Activated naive CD4-positive, alpha-beta T cell treated with Interleukin-2 at 50 U/mL for 16 hours (primary cell): Measurements from ENCODE around the gene SUPT3H.
"Not testable (repeated sequence)": the region's sequence is repeated elsewhere in the genome, so short reads cannot be mapped to it uniquely, and the experiment has no call there.

Experiments used
- DNase-seq: peaks from one replicate; pipeline ENCODE4 v3.0.0-alpha.2; 2020

SUPT3H gene

DNA sequence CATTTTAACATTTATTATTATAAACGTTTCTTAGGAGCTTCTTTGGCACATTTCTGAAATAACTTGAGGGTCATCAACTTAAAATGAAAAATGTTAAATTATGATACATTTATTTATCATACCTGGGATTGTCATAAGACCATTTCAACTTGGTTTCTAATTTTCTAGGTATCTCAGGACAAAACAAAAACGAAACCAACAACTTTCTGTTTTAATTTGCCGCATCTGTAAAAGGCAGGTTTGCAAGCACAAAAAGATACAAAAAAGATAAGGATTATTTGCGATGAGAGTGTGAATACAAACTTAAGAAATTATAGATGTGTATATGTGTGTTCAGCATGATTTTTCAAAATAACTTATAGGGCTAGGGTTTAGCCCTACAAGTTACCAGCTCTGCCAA is 444.6 kb downstream of the SUPT3H start:
- no peak for DNase-seq

DNA sequence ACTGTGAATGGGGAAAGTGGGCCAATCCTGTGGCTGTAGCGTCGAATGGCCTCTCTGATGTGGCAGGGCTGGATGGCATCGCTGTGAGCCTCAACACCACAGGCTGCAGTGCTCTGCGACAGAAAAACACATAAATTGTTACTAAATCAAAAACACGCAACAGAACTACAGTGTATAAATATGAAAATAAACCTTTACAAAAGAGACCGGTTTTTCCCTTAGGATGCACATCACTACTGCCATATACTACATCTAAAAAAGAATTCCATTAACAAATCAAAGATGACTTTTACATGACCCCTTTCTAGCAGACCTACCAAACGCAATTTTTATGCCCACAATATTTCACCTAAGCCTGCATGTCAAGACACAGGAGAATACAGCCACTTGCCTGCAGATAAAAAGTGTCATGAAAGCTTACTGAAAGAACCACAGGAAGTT is 445.1 kb downstream of the SUPT3H start:
- DNase-seq: peak; percentile 32

DNA sequence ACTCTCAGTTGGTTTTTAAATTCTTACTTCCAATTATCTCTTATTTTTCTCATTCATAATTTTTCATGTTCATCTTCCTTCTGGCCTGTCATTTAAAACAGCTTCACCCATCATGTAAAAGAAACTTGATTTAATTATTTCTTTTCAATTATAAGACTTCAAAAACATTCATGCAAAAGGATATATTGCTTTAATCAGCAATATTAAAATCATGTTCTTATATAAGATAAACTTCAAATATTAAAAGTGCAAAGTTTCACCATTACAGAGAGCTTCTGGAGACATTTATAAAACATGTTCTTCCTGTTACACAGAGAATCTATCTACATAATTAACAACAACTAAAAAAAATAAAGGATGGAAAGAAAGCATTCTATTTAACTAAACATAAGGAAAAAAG is 446.3 kb downstream of the SUPT3H start:
- DNase-seq: no peak

DNA sequence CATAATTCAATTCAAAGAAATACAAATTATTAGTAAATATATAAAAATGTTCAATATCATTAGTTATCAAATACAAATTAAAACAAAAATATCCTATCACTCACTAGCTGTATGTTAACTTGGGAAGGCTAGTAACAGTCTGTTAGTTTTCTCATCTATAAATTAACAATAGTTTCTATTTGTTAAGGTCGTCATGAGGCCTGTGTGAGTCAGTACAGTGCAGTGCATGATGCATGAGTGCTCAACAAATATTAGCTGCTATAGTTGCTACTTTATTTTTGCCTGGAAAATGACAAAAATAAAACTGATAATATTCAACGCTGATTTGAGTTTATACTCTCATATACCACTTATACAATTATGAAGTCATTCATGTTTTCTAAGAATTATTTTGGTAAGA is 451.2 kb downstream of the SUPT3H start:
- DNase-seq: no peak

DNA sequence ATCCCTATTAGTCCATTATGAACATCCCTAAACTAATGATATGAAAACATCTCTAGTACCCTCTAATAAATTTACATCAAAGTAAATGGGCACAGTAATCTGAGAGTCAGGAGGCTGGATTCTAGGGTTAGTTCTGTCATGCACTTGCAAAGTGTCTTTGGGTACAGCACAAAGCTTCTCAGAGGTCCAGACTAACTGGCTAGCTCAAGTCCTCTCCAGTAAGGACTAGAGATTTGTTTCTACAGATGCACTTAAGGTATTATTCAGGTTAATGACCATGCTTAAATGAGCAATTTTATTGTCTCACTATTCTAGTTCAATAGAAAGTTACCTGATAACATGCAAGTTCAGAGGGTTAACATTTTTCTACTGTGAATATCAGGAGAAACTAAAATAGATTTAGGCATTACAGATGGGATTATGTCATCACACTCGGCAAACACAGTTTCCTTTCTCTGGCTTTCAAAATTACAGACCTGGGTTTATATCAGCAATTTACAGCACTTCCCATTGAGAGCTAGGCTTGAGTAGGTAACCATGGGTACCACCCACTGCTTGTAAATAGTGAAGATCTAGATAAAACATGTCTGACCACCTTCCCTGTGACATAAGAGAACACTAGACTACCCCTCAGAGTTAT is 452.5 kb downstream of the SUPT3H start:
- DNase-seq: no peak

DNA sequence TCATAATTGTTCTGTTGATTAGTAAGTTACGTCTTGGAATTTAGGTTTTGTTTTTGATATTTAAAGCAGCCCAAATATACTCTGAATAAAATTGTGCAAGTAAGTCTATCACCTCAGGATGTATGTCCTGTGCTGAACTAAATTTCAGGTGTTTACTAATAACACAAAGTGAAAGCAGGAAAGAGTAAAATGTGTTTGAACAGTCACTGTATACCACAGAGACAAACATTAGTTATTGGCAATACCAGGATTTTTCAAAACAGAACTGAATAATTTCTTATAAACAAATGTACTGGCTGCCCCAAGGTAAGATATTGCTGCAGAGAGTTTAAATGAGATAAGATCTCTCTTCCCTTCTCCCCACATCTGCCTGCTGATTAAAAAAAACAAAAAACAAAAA is 454.3 kb downstream of the SUPT3H start:
- DNase-seq: no peak

DNA sequence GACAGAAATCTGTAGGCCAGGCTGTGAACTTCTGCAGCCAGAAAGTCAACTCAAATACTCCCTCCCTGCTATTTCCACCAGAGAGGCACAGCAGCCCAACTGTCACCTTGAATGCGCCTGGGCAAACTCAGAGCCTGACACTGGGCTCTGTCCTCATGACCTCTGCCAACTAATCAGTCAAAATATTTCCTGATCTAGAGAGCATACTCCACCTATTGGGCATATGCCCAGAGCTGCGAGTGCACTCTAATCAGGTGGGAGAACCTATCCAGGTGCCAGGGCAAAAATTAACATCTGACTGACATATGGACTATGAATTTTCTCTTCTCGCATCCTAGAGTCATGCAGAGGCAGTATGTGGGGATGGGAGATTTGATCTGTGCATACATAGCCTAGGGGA is 455.9 kb downstream of the SUPT3H start:
- no peak for DNase-seq

DNA sequence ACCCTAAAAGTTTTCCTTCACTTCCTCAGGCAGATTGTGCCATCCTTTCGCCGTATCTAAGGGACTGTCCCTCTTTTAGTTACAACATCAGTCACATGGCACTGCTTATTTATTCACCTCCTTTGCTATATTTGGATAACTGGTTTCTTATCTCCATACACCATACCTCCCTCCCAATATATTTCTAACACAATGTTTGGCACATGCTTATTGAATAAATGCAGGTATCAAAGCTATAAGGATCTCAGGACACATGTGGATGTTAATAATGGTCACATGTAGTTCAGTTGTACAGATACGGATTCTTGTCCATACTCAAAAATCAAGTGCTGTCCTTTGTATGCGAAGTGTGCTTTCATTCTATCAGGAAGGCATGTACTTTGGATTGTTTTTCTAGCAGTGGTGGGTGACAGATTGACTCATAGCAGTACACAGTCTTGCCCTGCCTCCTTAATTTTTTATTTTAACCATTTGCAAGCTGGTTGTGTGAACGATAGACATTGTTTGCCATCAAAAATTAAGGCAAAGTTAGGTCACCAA is 456.7 kb downstream of the SUPT3H start:
- DNase-seq: no peak

DNA sequence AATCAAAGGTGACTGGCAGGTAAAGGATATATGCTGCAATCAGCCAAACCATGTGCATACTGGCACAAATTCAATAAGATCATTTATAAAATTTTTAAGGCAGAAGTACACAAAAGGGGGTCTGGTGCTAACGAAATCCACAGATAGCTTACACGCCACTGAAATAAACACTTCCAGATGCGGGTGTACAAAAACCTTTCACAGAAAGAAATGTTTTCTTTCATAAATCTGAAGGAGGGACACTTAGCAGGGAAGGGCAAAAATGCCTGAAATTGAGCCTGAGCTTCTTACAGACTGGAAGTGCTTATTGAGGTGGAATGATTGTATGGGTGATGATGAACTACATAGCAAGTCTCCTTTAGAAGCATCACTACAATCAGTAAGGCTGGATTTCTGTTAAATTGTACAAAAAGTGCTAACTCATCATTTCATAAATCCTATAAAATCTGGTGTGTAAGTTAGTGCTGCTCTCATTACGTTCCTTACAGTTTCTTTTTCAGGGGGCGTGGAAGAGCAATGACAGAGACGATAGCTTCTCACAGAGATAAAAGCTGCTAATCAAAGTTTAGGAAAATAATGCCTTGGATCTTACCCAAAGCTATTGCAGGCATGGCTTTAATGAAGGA is 458.9 kb downstream of the SUPT3H start:
- DNase-seq: no peak

DNA sequence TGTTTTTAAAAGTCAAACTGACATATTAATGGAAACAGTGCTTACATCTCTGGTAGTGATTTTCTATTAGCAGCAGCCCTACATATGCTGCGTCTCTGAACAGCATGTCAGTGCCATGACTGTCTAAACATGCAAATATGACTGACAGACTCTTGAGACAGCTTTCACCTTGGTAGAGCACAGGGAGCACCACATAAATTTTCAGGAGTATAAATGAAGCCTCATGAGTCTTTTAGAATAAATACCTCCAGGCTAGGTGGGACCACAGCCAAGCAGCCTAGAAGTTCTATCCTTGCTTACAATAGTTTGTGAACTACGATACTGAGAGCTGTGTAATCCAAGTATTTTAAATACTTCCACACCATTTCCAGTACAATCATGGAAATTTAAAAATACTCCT is 460.3 kb downstream of the SUPT3H start:
- no peak for DNase-seq

DNA sequence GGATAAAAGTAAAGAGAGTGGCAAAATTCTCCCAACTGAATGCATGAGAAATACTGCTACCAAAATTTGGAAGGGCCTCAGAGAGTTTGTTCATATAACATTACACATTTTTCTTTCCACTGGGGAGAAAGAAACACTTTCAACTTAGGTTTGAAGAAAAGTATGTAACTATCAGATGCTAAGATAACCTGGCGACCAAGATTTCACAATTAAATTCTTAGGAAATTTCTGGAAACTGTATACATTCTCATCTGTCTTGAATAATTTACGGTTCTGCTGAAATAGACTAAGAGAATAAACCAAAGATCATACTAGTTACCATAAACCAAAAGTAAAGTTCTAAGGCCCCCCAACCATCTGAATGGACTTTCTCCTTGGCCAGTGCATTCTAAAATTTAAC is 462.6 kb downstream of the SUPT3H start:
- no peak for DNase-seq

DNA sequence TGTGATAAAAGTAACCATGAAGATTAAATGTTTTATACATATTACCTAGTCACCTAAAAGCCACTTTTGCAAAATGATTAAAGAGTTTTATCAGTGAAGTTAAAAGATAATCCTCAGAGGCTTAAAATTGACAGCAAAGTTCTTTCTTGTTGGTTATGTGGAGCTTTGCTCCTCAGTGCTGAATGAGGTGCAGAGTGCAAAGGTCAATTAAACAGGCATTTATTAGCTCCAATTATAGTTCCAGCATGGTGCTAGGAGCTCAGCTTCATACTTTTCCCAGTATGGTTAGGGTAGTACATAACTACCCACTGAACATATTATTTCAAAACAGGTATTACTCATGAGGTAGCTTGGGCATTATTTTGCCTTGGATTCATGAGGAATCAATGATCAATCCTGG is 463.6 kb downstream of the SUPT3H start:
- no peak for DNase-seq

DNA sequence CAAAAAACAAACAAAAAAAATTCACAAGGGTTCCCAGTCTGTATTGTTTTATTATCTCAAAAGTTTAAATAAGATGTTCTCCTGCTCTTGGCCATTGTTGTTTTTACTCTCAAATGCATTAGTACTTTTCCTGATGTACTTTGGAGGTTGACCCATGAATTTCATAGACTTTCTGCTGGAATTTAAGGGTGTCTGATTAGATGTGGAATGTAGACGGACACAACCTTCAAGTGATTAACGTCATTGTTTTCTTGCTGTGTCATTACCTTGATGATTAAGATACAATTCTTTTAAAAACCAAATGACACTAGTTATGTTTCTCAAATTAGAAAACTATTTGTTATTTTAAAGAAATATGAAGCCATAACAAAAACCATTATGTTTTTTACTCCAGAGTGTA is 471.0 kb downstream of the SUPT3H start:
- DNase-seq: no peak

DNA sequence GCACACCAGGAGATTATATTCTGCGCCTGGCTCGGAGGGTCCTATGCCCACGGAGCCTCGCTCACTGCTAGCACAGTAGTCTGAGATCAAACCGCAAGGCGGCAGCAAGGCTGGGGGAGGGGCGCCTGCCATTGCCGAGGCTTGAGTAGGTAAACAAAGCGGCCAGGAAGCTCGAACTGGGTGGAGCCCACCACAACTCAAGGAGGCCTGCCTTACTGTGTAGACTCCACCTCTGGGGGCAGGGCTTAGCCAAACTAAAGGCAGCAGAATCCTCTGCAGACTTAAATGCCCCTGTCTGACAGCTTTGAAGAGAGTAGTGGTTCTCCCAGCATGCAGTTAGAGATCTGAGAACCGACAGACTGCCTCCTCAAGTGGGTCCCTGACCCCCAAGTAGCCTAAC is 477.4 kb downstream of the SUPT3H start:
- not testable (repeated sequence) for DNase-seq

DNA sequence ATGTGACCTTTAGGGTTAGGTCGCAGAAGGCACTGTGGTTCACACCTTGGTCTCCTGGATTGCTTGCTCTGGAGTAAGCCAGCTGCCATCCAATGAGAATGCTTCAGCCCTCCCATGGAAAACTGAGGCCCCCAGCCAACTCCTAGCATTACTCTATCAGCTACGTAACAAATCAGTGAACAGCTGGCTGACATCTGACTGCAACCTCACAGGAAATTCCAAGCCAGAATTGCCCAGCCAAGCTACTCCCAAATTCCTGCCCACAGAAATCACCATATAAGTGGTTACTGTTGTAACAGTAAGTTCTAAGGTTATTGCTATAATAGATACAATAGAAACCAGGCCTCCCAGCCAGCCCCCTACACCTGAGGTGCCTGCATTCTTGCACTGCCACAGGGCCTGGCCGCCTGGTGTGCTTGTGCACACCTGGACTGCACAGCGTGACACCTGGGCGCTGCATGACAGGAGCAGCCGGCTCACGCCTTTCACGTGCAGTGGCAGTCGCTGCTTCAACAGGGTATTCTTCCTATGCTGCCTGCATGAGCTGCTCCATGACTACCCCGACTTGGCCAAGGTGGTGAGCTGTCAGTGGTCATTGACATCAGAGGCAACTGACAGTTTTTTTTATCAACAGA is 479.3 kb downstream of the SUPT3H start:
- no peak for DNase-seq

DNA sequence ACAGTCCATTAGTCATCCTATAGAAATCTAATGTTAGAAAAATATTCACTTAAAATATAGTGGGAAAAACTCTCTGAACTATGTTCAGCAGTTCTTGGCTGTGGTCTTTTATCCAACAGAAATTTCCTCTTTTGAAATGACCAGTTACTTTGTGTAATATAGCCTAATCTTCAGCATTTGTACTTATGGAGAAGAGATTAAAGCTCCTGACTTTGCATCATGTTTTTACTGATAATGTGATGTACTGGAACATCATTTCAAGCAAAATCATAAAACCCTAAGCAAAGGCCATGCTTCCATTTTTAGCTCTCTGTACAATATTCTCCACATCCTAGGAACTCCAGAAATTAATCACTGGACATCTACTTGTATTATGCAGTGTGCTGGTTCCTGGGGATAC is 480.4 kb downstream of the SUPT3H start:
- DNase-seq: no peak

DNA sequence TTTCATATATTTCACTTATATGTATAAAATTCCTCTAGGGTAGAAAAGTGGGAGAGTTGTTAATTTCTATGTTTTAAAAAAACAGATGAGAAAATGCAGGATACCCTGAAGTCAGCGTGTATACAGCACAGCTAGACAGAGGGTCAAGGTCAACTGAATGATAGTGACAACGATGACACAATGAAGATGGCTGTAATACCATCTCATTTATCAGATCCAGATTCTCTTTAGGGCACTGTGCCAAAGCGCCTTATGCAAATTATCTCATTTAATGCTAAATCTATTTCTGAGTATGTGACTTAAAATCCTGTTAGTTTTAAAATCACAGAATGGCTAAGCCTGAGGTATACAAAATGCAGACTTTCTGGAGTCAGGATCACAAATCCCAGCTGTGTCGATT is 481.0 kb downstream of the SUPT3H start:
- DNase-seq: no peak

DNA sequence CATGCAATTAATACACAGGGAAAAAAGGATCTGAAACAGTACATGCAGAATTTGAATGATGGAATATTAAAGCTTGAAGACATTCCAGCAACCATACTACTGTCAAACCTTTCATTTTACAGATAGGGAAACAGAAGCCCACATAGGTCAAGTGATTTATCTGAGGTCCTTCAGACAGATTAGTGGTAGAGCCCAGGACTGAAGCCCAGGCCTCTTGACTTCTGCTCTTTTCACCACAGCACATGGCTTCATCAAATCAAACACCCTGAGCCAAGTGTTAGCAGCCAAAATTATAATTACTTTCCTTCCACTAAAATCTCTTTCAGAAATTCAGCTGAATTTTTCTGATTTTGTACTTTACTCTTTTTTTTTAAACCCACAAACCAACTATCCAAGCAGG is 485.2 kb downstream of the SUPT3H start:
- no peak for DNase-seq

DNA sequence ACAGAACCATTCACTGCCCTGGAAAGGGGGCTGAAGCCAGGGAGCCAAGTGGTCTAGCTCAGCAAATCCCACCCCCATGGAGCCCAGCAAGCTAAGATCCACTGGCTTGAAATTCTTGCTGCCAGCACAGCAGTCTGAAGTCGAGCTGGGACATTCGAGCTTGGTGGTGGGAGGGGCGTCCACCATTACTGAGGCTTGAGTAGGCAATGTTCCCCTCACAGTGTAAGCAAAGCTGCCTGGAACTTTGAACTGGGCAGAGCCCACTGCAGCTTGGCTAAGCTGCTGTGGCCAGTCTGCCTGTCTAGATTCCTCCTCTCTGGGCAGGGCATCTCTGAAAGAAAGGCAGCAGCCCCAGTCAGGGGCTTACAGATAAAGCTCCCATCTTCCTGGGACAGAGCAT is 498.7 kb downstream of the SUPT3H start:
- not testable (repeated sequence) for DNase-seq

DNA sequence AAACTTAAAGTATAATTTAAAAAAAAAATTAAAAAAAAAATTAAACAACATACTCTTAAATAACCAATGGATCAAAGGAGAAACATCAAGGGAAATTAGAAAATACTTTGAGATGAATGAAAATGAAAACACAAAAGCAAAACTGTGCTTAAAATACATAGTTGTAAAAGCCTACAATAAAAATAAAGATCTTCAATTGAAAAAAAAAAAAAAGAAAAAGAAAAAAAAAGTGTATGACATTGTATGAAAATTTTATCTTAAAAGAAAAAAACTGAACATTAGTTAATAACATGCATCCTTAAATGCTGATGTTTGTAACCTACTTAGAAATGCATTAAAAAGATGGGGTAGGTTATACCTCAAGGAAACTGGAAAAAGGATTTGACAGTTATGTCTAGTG is 501.1 kb downstream of the SUPT3H start:
- DNase-seq: not testable (repeated sequence)

DNA sequence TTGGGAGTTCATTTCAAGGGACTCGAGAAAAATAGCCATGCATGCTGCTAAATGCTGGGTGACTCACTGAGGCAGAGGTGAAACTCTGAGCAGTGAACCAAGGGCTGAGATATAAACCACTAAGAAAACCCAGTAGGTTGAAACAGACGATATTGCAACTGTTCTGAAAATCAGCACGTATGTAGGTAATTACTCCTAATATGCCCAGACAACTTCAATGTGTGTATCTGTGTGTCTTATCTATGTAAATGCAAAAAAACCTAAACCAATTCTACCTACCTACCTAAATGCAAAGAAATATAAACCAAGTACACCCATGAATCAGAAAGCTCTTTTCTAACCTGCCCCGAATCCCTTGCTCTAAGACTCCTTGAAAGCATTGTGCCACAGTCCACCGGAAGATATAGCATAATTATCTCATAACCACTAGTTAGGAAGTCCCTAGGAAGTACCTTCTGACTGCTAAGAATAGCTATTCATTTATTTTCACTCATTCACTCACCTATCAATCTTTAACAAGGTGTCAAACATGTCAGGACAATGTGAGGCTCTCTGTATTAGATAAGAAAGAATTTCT is 508.3 kb downstream of the SUPT3H start:
- peak; percentile 7 for DNase-seq

DNA sequence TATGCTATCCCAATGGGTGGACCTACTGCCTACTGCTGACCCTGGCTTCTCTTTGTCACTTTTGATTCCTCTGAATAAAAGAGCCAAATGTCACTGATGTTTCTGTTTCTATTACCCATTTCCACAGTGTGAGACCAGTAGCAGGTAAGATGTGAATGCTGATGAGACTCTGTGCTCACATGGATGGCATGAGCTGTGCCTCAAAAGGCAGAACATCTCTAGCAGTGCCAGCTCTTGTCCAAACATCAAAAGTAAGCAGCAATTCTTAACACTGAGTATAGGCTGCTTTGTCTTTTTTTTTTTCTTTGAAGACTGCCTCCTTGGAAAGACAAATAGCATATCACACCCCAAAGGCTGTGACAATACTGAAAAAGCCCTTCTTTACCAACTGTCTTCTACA is 508.8 kb downstream of the SUPT3H start:
- no peak for DNase-seq

DNA sequence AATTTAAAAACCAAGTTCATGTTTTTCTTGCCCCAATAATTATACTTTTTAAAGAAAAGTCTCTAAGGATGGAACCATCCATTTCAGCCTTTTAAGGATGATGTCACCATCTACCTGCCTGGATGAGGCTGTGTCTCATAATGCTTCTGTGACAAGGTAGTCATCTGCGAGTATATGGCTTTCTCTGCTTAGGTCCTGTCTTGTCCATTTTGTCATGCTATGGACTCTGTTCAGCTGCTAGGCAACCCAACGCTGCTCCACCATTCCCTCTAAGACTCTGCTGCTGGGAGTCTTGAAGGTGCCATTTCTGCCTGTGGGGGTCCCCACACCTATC is 509.4 kb downstream of the SUPT3H start:
- no peak for DNase-seq
